ENCODE results near the gene KCNQ1.

GRCh38 chr11:2517016-2517385, 72.2 kb downstream of the KCNQ1 start:
- TF ChIP-seq CSRNP3 (CRISPR knock-in tag; IDR thresholded peaks at IDR 0.05) (no peak), ZFP30 (CRISPR knock-in tag; IDR thresholded peaks at IDR 0.05) (no peak), POU6F1 (CRISPR knock-in tag; IDR thresholded peaks at IDR 0.05; ENCODE audit: borderline replicate concordance, low read depth) (no peak), GLIS3 (CRISPR knock-in tag; IDR thresholded peaks at IDR 0.05) (no peak), ZNF565 (CRISPR knock-in tag; conservative IDR thresholded peaks at IDR 0.05; ENCODE audit: low read depth) (no peak), CREB5 (CRISPR knock-in tag; IDR thresholded peaks at IDR 0.05; ENCODE audit: low read depth) (no peak), ZNF8 (CRISPR knock-in tag; IDR thresholded peaks at IDR 0.05) (no peak), ARNTL (CRISPR knock-in tag; IDR thresholded peaks at IDR 0.05; ENCODE audit: borderline replicate concordance, low read depth) (no peak), ISL1 (CRISPR knock-in tag; IDR thresholded peaks at IDR 0.05) (no peak), TSHZ2 (CRISPR knock-in tag; IDR thresholded peaks at IDR 0.05) (no peak), SNAI2 (CRISPR knock-in tag; IDR thresholded peaks at IDR 0.05) (no peak), RARB (CRISPR knock-in tag; IDR thresholded peaks at IDR 0.05) (no peak), PATZ1 (CRISPR knock-in tag; IDR thresholded peaks at IDR 0.05; ENCODE audit: borderline replicate concordance) (no peak)

Measured in SK-N-SH treated with all-trans-retinoic acid at 6 μM for 48 hours (cell line).